HG03342 (cell line): ENCODE data around the gene AR.

ENCODE experiments used
- ATAC-seq: cut with Tn5 transposase; IDR thresholded peaks from one replicate; pipeline ENCODE4 v1.9.1; 2021; ENCODE audit warnings: mild to moderate bottlenecking, moderate library complexity; ENCODE audit not compliant: unreplicated experiment

The AR gene, protein sequence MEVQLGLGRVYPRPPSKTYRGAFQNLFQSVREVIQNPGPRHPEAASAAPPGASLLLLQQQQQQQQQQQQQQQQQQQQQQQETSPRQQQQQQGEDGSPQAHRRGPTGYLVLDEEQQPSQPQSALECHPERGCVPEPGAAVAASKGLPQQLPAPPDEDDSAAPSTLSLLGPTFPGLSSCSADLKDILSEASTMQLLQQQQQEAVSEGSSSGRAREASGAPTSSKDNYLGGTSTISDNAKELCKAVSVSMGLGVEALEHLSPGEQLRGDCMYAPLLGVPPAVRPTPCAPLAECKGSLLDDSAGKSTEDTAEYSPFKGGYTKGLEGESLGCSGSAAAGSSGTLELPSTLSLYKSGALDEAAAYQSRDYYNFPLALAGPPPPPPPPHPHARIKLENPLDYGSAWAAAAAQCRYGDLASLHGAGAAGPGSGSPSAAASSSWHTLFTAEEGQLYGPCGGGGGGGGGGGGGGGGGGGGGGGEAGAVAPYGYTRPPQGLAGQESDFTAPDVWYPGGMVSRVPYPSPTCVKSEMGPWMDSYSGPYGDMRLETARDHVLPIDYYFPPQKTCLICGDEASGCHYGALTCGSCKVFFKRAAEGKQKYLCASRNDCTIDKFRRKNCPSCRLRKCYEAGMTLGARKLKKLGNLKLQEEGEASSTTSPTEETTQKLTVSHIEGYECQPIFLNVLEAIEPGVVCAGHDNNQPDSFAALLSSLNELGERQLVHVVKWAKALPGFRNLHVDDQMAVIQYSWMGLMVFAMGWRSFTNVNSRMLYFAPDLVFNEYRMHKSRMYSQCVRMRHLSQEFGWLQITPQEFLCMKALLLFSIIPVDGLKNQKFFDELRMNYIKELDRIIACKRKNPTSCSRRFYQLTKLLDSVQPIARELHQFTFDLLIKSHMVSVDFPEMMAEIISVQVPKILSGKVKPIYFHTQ

GRCh38 chrX:67543818-67544217, at the start of gene AR:
AR (plus strand) TSS chrX:67544021; CDS start chrX:67545147, 1,126 bp downstream.
- no peak for ATAC-seq

DNA sequence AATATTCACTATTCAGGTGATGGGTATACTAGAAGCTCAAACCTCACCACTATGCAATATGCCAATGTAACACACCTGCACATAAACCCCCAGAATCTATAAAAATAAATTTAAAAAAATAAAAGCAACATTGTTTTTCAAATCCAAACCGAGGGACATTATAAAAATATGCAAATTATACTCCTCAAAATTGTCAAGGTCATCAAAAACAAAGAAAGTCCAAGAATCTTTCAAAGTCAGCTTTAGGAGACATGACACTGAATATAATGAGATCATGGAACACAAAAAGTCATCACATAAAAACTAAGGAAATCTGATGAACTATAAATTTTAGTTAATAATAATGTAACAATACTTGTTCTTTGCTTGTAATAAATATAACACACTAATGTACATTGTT, 43.2 kb upstream of the AR start:
- ATAC-seq = no peak

GRCh38 chrX:67503004-67503403, 40.8 kb upstream of the AR start:
- no peak for ATAC-seq

DNA sequence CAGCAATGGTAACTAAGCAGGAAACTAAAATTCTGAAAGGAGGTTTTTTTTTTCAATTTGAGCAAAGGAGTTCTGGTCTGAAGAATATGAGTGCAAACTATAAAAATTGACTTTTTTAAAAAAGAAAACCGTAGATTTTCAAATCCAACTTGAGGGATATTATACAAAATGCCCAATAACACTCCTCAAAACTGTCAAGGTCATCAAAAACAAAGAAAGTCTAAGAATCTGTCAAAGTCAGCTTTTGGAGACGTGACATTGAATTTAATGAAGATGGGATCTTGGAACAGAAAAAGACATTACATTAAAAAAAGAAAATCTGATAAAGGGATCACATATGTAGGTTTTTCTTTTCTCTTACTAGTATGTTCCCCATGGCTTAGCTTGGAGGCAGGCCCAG, 40.4 kb upstream of the AR start:
- ATAC-seq = no peak

GRCh38 chrX:67520671-67521070, 23.1 kb upstream of the AR start:
- no peak for ATAC-seq

GRCh38 chrX:67523002-67523681, 20.7 kb upstream of the AR start:
- no peak for ATAC-seq

DNA sequence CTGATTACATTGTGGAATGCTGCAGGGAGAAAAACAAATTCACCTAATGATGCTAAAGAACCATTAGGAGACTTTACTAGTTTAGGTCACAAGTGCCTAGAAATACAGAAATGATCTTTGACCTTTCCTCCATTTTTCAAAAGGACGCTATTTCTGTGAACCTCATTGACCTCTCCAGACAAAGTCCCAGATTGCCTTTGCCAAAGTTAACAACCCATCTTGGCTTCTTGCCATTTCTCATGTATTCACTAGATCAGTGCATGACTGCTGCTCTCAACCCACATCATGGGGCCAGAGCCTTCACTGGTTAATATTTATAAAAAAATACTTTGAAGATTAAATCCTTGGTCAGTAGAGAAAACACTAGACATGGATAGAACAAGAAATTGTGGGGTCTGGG, 19.9 kb upstream of the AR start:
- no peak for ATAC-seq

- ATAC-seq = no peak
Measured at GRCh38 chrX:67524428-67524827, 19.4 kb upstream of the AR start.

GRCh38 chrX:67524950-67525691, 18.7 kb upstream of the AR start:
- no peak for ATAC-seq

DNA sequence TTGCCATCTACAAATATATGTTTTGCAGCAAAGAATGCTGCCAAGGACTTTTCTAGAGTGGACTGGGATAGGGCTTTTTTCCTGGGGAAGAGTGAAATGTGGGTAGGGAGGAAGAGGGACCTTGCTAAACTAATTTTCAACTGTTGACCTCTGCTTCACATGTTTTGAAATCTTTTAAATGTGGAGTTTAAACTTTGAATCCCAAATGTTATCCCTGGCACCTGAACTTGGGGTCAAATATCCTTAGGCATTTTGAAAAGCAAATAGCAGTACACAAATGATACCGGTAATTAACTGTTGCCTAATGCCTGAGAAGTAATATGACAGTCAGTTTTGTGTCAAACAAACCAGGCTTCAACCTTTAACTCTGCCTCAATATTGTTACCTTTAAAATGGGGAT, 7.3 kb upstream of the AR start:
- no peak for ATAC-seq

DNA sequence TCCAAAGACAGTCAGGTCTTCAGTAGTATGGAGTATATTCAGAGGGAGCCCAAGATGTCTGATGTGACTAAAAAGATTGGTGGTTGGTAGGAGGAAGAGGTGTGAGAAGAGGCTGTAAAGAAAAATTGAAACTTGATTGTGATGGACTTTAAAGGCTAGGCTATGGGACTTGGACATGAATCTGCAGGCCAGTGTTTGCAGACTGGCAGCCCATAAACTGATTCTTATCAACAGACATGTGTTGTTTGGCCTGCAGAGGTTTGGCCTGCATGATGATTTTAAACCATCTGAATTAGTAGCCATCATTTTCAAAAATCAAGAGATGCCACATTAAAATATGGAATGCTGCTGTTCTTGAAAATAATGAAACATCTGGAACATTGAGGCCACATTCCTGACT, 5.4 kb upstream of the AR start:
- ATAC-seq = no peak

DNA sequence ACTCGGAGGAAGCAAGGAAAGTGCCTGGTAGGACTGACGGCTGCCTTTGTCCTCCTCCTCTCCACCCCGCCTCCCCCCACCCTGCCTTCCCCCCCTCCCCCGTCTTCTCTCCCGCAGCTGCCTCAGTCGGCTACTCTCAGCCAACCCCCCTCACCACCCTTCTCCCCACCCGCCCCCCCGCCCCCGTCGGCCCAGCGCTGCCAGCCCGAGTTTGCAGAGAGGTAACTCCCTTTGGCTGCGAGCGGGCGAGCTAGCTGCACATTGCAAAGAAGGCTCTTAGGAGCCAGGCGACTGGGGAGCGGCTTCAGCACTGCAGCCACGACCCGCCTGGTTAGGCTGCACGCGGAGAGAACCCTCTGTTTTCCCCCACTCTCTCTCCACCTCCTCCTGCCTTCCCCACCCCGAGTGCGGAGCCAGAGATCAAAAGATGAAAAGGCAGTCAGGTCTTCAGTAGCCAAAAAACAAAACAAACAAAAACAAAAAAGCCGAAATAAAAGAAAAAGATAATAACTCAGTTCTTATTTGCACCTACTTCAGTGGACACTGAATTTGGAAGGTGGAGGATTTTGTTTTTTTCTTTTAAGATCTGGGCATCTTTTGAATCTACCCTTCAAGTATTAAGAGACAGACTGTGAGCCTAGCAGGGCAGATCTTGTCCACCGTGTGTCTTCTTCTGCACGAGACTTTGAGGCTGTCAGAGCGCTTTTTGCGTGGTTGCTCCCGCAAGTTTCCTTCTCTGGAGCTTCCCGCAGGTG, 637 bp downstream of the AR start:
- ATAC-seq = no peak

GRCh38 chrX:67545036-67545821, 1.4 kb downstream of the AR start:
- ATAC-seq = no peak

DNA sequence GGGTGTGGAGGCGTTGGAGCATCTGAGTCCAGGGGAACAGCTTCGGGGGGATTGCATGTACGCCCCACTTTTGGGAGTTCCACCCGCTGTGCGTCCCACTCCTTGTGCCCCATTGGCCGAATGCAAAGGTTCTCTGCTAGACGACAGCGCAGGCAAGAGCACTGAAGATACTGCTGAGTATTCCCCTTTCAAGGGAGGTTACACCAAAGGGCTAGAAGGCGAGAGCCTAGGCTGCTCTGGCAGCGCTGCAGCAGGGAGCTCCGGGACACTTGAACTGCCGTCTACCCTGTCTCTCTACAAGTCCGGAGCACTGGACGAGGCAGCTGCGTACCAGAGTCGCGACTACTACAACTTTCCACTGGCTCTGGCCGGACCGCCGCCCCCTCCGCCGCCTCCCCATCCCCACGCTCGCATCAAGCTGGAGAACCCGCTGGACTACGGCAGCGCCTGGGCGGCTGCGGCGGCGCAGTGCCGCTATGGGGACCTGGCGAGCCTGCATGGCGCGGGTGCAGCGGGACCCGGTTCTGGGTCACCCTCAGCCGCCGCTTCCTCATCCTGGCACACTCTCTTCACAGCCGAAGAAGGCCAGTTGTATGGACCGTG, 2.2 kb downstream of the AR start:
- ATAC-seq = no peak

DNA sequence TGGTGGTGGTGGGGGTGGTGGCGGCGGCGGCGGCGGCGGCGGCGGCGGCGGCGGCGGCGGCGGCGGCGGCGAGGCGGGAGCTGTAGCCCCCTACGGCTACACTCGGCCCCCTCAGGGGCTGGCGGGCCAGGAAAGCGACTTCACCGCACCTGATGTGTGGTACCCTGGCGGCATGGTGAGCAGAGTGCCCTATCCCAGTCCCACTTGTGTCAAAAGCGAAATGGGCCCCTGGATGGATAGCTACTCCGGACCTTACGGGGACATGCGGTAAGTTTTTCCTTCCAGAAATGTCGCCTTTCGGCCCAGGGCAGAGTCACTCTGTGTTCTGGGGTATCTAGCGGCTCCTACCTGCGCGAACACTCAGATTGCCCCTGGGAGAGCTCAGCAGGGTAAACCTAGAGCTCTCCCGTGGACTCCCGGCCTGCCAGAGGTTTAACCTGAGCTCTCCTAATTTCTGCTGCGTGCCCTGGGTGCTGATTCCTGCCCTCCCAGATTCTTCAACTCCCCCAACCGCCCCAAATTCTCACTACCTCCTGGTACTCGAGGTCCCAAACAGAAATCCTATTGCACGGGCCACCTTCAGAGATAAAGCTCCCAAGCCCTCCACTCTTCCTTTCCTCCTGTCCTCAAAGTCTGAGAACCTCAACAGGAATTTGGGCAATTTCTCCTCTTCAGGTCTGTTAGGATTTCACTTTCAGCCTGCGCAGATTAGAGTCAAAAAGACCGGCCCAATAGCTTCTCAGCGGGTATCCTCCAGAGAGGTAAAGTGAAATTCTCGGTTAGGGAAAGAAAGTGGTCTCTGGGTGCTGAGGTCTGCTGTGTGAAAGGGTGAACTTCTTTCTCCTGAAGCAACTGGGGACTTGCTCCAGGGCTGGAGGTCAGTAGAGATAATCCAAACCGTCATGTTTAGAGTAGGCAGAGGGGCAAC, 2.9 kb downstream of the AR start:
- no peak for ATAC-seq

DNA sequence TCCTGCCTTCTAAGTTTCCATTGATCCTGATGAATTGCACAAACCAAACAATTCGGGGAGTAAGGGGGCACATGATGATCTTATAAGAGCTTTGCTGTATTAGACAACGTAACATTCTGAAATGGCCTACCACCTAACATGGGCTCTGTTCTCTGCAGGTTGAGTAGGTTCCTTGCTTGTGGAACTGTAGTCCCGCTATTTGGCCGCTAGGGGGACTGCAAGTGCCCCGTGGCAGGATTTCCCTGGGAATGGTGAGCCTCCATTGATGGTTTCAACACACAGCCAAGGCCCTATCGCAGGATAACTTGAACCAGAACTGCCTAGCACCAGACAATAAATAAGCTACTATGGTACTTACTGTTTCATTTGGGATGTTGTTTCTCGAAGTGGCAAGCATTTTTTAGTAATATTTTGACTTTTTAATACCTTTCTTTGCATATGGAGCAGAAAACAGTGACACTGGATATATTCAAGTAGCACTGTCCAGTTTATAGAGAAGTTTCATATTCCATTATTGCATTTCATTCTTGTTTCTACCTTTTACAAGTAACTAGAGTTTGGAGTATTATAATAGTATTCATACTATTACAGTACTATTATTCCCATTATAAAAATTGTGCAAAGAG, 11.9 kb downstream of the AR start:
- peak; percentile 89 for ATAC-seq

DNA sequence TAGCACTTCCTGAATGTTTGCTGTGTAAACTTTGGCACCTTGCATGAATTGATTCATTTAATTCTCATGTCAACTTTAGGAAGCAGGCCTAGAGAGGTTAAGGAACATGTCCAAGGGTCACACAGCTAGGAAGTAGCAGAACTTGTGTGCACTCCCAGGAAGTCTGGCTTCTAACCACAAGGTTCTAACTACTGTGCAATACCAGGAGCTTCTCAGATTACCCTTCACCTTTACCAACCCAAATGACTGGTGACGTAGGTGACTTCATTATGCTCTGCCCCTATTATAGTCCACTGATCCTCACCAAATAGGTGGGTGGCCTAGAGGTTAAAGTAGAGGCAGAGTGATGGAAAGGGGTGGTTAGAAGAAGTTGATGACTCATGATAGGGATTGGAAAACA, 14.4 kb downstream of the AR start:
- ATAC-seq = no peak
